Mesodermal cell (in vitro differentiated cells): ENCODE measurements around the gene PTAR1. TPM values are rescaled to one million over a fixed set of nuclear protein-coding genes. Genes with fewer than 3 reads are reported as not detected.
"Not testable (repeated sequence)": the region's sequence is repeated elsewhere in the genome, so short reads cannot be mapped to it uniquely, and the experiment has no call there.

Experiments used
- H3K27ac ChIP-seq: 2 replicates; pipeline ENCODE4 v1.7.0; 2013; ENCODE audit warnings: mild to moderate bottlenecking, low read depth, low read length, moderate library complexity; ENCODE audit not compliant: severe bottlenecking
- H3K36me3 ChIP-seq: 2 replicates; pipeline ENCODE4 v1.7.1; 2013; ENCODE audit warnings: mild to moderate bottlenecking, low read length, moderate library complexity; ENCODE audit not compliant: control insufficient read depth, insufficient read depth
- H3K4me1 ChIP-seq: one replicate; pipeline ENCODE4 v1.7.1; 2013; ENCODE audit warnings: mild to moderate bottlenecking, low read length; ENCODE audit not compliant: insufficient read depth, control insufficient read depth, poor library complexity, severe bottlenecking
- H3K4me3 ChIP-seq: 2 replicates; pipeline ENCODE4 v1.7.0; 2013; ENCODE audit warnings: low read length, control low read depth, mild to moderate bottlenecking; ENCODE audit not compliant: insufficient read depth, poor library complexity, severe bottlenecking; ENCODE audit errors: extremely low read depth
- H3K9me3 ChIP-seq: 2 replicates; pipeline ENCODE4 v1.7.1; 2013; ENCODE audit warnings: mild to moderate bottlenecking, low read length, moderate library complexity; ENCODE audit not compliant: control insufficient read depth
- WGBS, 2 experiments: methylation state at CpG; one replicate each; pipeline ENCODE4 v1.1.5; 2013; ENCODE audit warnings: missing lambda C conversion rate in 2 of 2; ENCODE audit not compliant: insufficient coverage in 2 of 2; 5-methylcytosine and 5-hydroxymethylcytosine counted together
- polyA plus RNA-seq, 2 experiments: library from polyadenylated mRNA; stranded (reverse); fragments of 50-300 nt; gene quantifications; one replicate each; pipeline ENCODE4 v1.2.3, GENCODE V29; 2013

The PTAR1 gene, protein sequence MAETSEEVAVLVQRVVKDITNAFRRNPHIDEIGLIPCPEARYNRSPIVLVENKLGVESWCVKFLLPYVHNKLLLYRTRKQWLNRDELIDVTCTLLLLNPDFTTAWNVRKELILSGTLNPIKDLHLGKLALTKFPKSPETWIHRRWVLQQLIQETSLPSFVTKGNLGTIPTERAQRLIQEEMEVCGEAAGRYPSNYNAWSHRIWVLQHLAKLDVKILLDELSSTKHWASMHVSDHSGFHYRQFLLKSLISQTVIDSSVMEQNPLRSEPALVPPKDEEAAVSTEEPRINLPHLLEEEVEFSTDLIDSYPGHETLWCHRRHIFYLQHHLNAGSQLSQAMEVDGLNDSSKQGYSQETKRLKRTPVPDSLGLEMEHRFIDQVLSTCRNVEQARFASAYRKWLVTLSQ
- polyA plus RNA-seq (2013, experiment 1 of 2), result 27.6 TPM
- polyA plus RNA-seq (2013, experiment 2 of 2), result 23.6 TPM

- H3K4me3 ChIP-seq, result peak within 1 kb of the TSS; percentile 70
- H3K4me1 ChIP-seq, result peaks cover 3% of the 10 kb centered on the region
- H3K36me3 ChIP-seq, result peaks cover 5% of the 10 kb centered on the region
- peak within 1 kb of the TSS; percentile 93 for H3K27ac ChIP-seq
- 0% methylated on average over 66 to 90 of the region's 98 CpGs for WGBS, 2 experiments
- no peaks in the 10 kb centered on the region for H3K9me3 ChIP-seq
Measured at GRCh38 chr9:69759421-69760277, at the start of gene PTAR1. PTAR1 (minus strand) TSS chr9:69760011; CDS start chr9:69759938, 73 bp downstream.

- H3K4me1 ChIP-seq, result no peaks in the 10 kb centered on the region
- WGBS, 2 experiments, result 70 to 75% methylated on average over 4 to 7 of the region's 8 CpGs
- no peaks in the 10 kb centered on the region for H3K9me3 ChIP-seq
- H3K36me3 ChIP-seq, result no peaks in the 10 kb centered on the region
- no peak overlapping the region for H3K27ac ChIP-seq
- no peak overlapping the region for H3K4me3 ChIP-seq
Measured at GRCh38 chr9:69809304-69809863, 49.6 kb upstream of the PTAR1 start.

DNA sequence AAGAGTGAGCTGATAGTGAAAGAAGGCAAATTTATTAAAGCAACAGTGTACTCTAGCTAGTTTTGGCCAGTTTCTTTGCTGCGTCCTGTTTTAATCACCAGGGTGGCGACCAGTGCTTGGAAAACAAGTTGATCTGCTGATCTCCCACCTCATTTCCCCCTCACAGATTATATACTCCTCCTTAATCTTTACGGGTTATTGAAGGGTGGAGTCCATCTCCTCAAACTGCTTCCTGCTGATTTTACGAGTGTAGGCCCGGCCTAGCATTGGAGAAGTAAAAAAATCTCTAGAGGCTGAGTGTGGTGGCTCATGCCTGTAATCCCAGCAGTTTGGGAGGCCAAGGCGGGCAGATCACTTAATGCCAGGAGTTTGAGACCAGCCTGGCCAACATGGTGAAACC lies 46.8 kb upstream of the PTAR1 start:
- no peak overlapping the region for H3K27ac ChIP-seq
- H3K36me3 ChIP-seq, result no peaks in the 10 kb centered on the region
- no peaks in the 10 kb centered on the region for H3K4me1 ChIP-seq
- H3K9me3 ChIP-seq, result no peaks in the 10 kb centered on the region
- no peak overlapping the region for H3K4me3 ChIP-seq
- 79 to 96% methylated on average over 4 of the region's 6 CpGs for WGBS, 2 experiments

DNA sequence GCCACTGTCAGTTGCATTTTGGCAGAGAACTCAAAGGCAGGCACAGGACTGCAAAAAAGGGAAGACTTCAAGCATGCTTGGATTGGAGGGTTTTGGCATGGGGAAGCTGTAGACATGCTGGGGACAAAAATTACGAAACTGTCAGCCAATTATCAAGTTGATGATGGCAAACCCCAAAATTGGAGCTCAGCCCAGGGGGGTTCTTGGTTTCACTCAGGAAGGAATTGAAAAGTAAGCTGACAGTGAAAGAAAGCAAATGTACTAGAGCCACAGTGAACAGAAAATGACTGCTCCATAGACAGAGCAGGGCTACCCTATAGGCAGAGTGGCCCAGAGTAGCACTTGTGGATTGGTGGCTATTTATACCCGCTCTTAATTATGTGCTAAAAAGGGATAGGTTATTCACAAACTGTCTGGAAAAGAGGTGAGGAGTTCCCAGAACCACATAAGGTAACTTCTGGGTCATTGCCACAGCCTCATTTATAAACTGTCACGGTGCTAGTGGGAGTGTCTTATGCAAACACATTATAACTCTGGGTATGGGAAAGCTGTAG lies 46.2 kb upstream of the PTAR1 start:
- Histone ChIP-seq H3K4me3 (no peak overlapping the region), H3K4me1 (no peaks in the 10 kb centered on the region), H3K27ac (no peak overlapping the region), H3K9me3 (no peaks in the 10 kb centered on the region), H3K36me3 (no peaks in the 10 kb centered on the region)
- WGBS, 2 experiments, result 43 to 89% methylated on average over 1 to 2 of the region's 3 CpGs

GRCh38 chr9:69801989-69802388 lies 42.2 kb upstream of the PTAR1 start:
- WGBS, 2 experiments, result 86 to 100% methylated on average over 1 of the region's 2 CpGs
- H3K4me1 ChIP-seq, result no peaks in the 10 kb centered on the region

DNA sequence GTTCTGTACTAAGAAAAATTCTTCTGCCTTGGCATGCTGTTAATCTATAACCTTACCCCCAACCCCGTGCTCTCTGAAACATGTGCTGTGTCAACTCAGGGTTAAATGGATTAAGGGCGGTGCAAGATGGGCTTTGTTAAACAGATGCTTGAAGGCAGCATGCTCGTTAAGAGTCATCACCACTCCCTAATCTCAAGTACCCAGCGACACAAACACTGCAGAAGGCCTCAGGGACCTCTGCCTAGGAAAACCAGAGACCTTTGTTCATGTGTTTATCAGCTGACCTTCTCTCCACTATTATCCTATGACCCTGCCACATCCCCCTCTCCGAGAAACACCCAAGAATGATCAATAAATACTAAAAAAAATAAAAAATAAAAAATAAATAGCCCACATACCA lies 40.2 kb upstream of the PTAR1 start:
- H3K27ac ChIP-seq, H3K9me3 ChIP-seq, H3K4me3 ChIP-seq, H3K4me1 ChIP-seq, H3K36me3 ChIP-seq: not testable (repeated sequence)
- WGBS, 2 experiments, result 74% methylated on average over 2 of the region's 5 CpGs; no CpG with 5 or more reads in 1 of the 2 experiments

More at GRCh38 chr9:69801989-69802388, 42.2 kb upstream of the PTAR1 start:
- no peak overlapping the region for H3K27ac ChIP-seq
- no peaks in the 10 kb centered on the region for H3K36me3 ChIP-seq
- H3K9me3 ChIP-seq, result peaks cover 3% of the 10 kb centered on the region
- H3K4me3 ChIP-seq, result no peak overlapping the region

DNA sequence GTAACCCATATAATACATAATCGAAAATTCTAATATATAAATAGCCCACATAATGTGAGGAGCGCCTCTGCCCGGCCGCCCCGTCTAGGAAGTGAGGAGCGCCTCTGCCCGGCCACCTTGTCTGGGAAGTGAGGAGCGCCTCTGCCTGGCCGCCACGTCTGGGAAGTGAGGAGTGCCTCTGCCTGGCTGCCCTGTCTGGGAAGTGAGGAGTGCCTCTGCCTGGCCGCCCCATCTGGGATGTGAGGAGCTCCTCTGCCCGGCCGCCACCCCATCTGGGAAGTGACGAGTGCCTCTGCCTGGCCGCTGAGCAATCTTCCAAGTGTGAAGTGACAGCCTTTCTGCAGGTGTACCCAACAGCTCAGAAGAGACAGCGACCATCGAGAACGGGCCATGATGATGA lies 39.7 kb upstream of the PTAR1 start:
- H3K4me1 ChIP-seq, H3K4me3 ChIP-seq, H3K9me3 ChIP-seq, H3K36me3 ChIP-seq, H3K27ac ChIP-seq: not testable (repeated sequence)
- 96 to 99% methylated on average over 15 to 17 of the region's 18 CpGs for WGBS, 2 experiments

DNA sequence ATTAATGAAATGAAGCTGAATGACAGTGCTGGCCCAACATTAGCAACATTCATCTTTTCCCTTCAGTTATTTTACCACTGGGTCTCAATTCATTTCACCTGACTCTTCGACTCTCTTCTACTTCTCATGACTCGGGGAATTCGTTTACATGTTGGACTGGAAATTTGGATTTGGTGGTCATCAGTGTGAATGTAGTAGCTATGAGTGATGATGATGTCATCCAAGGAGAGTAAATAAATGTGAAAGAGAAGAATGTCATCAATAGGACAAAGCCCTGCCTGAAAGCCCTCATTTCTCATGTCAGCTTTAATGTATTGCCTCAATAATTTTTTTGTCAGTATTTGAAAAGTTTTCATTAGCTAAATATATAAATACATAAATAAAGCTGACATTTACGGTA lies 38.9 kb upstream of the PTAR1 start:
- Histone ChIP-seq H3K36me3 (no peaks in the 10 kb centered on the region), H3K27ac (no peak overlapping the region), H3K9me3 (peaks cover 3% of the 10 kb centered on the region), H3K4me1 (no peaks in the 10 kb centered on the region), H3K4me3 (no peak overlapping the region)
- 73% methylated on average over 2 of the region's 4 CpGs; no CpG with 5 or more reads in 1 of the 2 experiments for WGBS, 2 experiments

DNA sequence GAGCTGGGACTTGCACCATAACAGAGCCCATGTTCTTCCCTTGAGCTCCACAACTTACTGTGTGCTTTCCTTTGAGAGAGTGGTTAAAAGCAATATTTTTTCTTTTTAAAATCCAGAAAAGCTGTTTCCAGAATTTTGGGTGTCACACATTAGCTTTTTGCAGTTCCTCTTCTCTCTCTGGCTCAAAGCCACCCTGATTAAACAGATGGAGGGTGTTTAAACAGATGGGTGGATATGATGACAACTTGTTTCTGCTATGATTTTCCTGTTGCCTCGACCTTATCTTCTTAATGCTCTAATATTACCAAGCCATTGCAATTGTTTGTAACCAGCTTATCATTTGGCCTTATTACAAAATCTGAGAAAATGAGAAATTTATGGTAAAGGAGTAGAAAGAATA lies 37.9 kb upstream of the PTAR1 start:
- no peak overlapping the region for H3K4me3 ChIP-seq
- peaks cover 3% of the 10 kb centered on the region for H3K9me3 ChIP-seq
- H3K4me1 ChIP-seq, result no peaks in the 10 kb centered on the region
- WGBS, 2 experiments, result no CpG with 5 or more reads among the region's 1 CpG
- no peaks in the 10 kb centered on the region for H3K36me3 ChIP-seq
- no peak overlapping the region for H3K27ac ChIP-seq

DNA sequence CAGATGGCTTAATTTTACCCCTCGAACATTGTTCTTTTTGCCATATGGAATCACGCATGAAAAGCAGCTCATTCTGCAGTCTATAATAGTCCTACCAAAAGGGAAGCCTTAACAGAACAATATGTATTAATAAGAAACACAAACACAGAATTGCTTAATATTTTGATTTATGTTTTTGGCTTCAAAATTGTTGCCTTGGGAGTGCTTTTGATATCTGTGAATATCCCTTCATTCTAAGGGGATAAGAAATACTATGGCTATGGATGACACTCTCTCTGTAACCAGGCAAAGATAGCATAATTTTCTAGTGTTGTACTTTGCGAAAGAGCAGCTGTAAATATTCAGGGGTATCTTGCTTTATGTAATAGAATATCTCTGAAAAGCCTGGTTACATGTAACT lies 34.5 kb upstream of the PTAR1 start:
- WGBS, 2 experiments, result no CpG with 5 or more reads among the region's 3 CpGs
- Histone ChIP-seq H3K27ac (no peak overlapping the region), H3K36me3 (no peaks in the 10 kb centered on the region), H3K4me1 (no peaks in the 10 kb centered on the region), H3K4me3 (no peak overlapping the region), H3K9me3 (no peaks in the 10 kb centered on the region)
